ENCODE measurements around the gene NXPE2.

NXPE2 gene

GRCh38 chr11:114705280-114706024 lies 27.1 kb downstream of the NXPE2 start:
- ChIA-PET CTCF (no interaction called here), POLR2A (no interaction called here)
- no peak for TF ChIP-seq CTCF (IDR thresholded peaks at IDR 0.05; ENCODE audit: control extremely low read depth, extremely low read depth, low read depth, missing control alignments)
- no peak for DNase-seq (ENCODE audit: extremely low spot score)

- CTCF ChIA-PET = no interaction called here
- POLR2A ChIA-PET = no interaction called here
- TF ChIP-seq CTCF (IDR thresholded peaks at IDR 0.05; ENCODE audit: control extremely low read depth, extremely low read depth, low read depth, missing control alignments) = no peak
Observed at GRCh38 chr11:114709960-114710359, 31.6 kb downstream of the NXPE2 start.

GRCh38 chr11:114713756-114714155 lies 35.4 kb downstream of the NXPE2 start:
- ChIA-PET CTCF (no interaction called here), POLR2A (no interaction called here)
- TF ChIP-seq CTCF (IDR thresholded peaks at IDR 0.05; ENCODE audit: control extremely low read depth, extremely low read depth, low read depth, missing control alignments) = no peak
- no peak for DNase-seq (ENCODE audit: extremely low spot score)

More at GRCh38 chr11:114709960-114710359, 31.6 kb downstream of the NXPE2 start:
- no peak for DNase-seq (ENCODE audit: extremely low spot score)

- POLR2A ChIA-PET = no interaction called here
- CTCF ChIA-PET = no interaction called here
- no peak for DNase-seq (ENCODE audit: extremely low spot score)
- no peak for TF ChIP-seq CTCF (IDR thresholded peaks at IDR 0.05; ENCODE audit: control extremely low read depth, extremely low read depth, low read depth, missing control alignments)
Observed at GRCh38 chr11:114719562-114719961, 41.2 kb downstream of the NXPE2 start.

GRCh38 chr11:114724916-114725524 lies 46.7 kb downstream of the NXPE2 start:
- no peak for TF ChIP-seq CTCF (IDR thresholded peaks at IDR 0.05; ENCODE audit: control extremely low read depth, extremely low read depth, low read depth, missing control alignments)
- POLR2A ChIA-PET = no interaction called here
- CTCF ChIA-PET = interaction anchor here (2.4 kb wide), 1 partner anchor 14 kb away, joined by 6 read pairs; no protein-coding TSS in a partner anchor
- no peak for DNase-seq (ENCODE audit: extremely low spot score)

GRCh38 chr11:114725623-114726022 lies 47.3 kb downstream of the NXPE2 start:
- CTCF ChIA-PET = interaction anchor here (2.4 kb wide), 1 partner anchor 13 kb away, joined by 6 read pairs; no protein-coding TSS in a partner anchor
- POLR2A ChIA-PET = no interaction called here
- TF ChIP-seq CTCF (IDR thresholded peaks at IDR 0.05; ENCODE audit: control extremely low read depth, extremely low read depth, low read depth, missing control alignments) = no peak
- DNase-seq (ENCODE audit: extremely low spot score) = no peak
